ENCODE data around the gene CPA1. TPM values are rescaled to one million over a fixed set of nuclear protein-coding genes. Genes with fewer than 3 reads are reported as not detected.

CPA1 gene
- total RNA-seq, 2 experiments from 2014 or later: not detected

DNA sequence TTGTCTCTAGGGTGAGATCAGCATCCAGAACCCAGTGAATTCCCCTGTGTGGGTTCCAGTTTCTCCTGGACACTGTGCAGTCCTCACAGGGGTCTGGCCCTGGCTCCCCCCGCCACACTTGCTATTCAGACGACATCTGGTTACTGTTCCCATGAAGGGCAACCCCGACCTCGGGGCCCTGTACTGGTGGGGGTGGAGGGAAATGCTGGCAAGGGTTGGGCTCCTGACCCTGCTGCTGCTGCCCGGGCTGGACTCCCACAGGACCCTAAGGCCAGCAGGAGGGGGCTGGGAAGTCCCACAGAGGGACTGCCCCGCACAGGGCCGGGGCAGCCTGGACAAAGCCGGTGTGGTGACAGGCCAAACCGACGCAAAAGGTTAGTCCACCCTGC is 768 bp upstream of the CPA1 start:
- Histone ChIP-seq H3K9me3 (ENCODE audit: control insufficient read depth in 1 of 2, insufficient read depth in 1 of 2, low read length in 2 of 2) (peaks cover 6 to 10% of the 10 kb centered on the region in 2 experiments), H3K27me3 (ENCODE audit: control insufficient read depth in 1 of 2, insufficient read depth in 2 of 2, low read length in 2 of 2) (no peaks in the 10 kb centered on the region), H3K27ac (ENCODE audit: low read depth in 1 of 2, low read length in 2 of 2) (no peak overlapping the region), H3K4me1 (ENCODE audit: insufficient read depth, low read length) (no peaks in the 10 kb centered on the region), H3K36me3 (ENCODE audit: insufficient read depth, low read length) (no peaks in the 10 kb centered on the region), H3K4me3 (ENCODE audit: low read length) (no peak overlapping the region)
- H3K4me1 Mint-ChIP-seq (ENCODE audit: low read depth): no peaks in the 10 kb centered on the region
- ATAC-seq (ENCODE audit: poor library complexity) (no peak), DNase-seq (no peak)
- TF ChIP-seq, protein P1, sequence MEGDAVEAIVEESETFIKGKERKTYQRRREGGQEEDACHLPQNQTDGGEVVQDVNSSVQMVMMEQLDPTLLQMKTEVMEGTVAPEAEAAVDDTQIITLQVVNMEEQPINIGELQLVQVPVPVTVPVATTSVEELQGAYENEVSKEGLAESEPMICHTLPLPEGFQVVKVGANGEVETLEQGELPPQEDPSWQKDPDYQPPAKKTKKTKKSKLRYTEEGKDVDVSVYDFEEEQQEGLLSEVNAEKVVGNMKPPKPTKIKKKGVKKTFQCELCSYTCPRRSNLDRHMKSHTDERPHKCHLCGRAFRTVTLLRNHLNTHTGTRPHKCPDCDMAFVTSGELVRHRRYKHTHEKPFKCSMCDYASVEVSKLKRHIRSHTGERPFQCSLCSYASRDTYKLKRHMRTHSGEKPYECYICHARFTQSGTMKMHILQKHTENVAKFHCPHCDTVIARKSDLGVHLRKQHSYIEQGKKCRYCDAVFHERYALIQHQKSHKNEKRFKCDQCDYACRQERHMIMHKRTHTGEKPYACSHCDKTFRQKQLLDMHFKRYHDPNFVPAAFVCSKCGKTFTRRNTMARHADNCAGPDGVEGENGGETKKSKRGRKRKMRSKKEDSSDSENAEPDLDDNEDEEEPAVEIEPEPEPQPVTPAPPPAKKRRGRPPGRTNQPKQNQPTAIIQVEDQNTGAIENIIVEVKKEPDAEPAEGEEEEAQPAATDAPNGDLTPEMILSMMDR (IDR thresholded peaks at IDR 0.05): no peak
- no peak overlapping the region for H3K27ac Mint-ChIP-seq
- H3K36me3 Mint-ChIP-seq (ENCODE audit: low read depth): no peaks in the 10 kb centered on the region
- intact Hi-C loops (cut with DNase I, micrococcal nuclease): no loop called here
- POLR2A ChIA-PET: no interaction called here
- peaks cover 6% of the 10 kb centered on the region for H3K9me3 Mint-ChIP-seq
- H3K4me3 Mint-ChIP-seq: no peak overlapping the region
- H3K27me3 Mint-ChIP-seq: no peaks in the 10 kb centered on the region
- CTCF ChIA-PET: no interaction called here

GRCh38 chr7:130380861-130381455 is 664 bp downstream of the CPA1 start:
- Histone ChIP-seq H3K4me3 (ENCODE audit: low read length) (no peak overlapping the region), H3K36me3 (ENCODE audit: insufficient read depth, low read length) (no peaks in the 10 kb centered on the region), H3K27ac (ENCODE audit: low read depth in 1 of 2, low read length in 2 of 2) (no peak overlapping the region), H3K4me1 (ENCODE audit: insufficient read depth, low read length) (no peaks in the 10 kb centered on the region), H3K9me3 (ENCODE audit: control insufficient read depth in 1 of 2, insufficient read depth in 1 of 2, low read length in 2 of 2) (peaks cover 6 to 15% of the 10 kb centered on the region in 2 experiments), H3K27me3 (ENCODE audit: control insufficient read depth in 1 of 2, insufficient read depth in 2 of 2, low read length in 2 of 2) (no peaks in the 10 kb centered on the region)
- no peak overlapping the region for H3K4me3 Mint-ChIP-seq
- intact Hi-C loops (cut with DNase I, micrococcal nuclease): no loop called here
- POLR2A ChIA-PET: interaction anchor here (0.6 kb wide), 1 partner anchor 52 kb away, joined by 3 read pairs; no protein-coding TSS in a partner anchor
- H3K36me3 Mint-ChIP-seq (ENCODE audit: low read depth): no peaks in the 10 kb centered on the region
- ATAC-seq (ENCODE audit: poor library complexity): no peak
- H3K27ac Mint-ChIP-seq: no peak overlapping the region
- DNase-seq: no peak
- H3K4me1 Mint-ChIP-seq (ENCODE audit: low read depth): no peaks in the 10 kb centered on the region
- H3K9me3 Mint-ChIP-seq: peaks cover 6% of the 10 kb centered on the region
- H3K27me3 Mint-ChIP-seq: no peaks in the 10 kb centered on the region
- CTCF ChIA-PET: no interaction called here
- TF ChIP-seq, protein P1 (IDR thresholded peaks at IDR 0.05): no peak

DNA sequence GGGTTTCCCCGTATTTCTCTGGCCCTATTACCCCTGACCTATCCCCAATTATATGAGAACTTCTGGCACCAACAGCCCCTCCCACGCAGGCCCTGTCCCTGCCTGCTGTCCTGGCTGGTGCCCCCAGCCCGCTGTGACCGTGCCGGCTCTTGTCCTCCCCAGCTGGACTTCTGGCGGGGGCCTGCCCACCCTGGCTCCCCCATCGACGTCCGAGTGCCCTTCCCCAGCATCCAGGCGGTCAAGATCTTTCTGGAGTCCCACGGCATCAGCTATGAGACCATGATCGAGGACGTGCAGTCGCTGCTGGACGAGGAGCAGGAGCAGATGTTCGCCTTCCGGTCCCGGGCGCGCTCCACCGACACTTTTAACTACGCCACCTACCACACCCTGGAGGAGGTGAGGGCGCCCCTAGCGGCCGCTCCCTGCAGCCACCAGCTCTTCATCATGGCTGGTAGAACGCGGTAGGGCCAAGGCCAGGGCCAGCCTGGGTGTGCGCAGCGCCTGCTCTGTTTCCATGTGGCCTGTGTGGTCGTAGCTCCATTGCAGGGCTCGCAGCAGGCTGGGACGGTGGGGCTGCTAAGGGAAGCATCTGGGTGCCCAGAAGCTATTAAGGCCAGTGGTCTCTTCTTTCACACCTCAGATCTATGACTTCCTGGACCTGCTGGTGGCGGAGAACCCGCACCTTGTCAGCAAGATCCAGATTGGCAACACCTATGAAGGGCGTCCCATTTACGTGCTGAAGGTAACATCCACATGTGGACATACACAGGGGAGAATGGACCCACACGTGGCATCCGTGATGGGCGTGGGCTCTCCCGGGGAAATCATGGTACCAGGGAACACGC is 1.4 kb downstream of the CPA1 start:
- ChIA-PET POLR2A (interaction anchor here (0.6 kb wide), 1 partner anchor 53 kb away, joined by 3 read pairs; no protein-coding TSS in a partner anchor), CTCF (no interaction called here)
- Histone ChIP-seq H3K27ac (ENCODE audit: low read depth in 1 of 2, low read length in 2 of 2) (no peak overlapping the region), H3K9me3 (ENCODE audit: control insufficient read depth in 1 of 2, insufficient read depth in 1 of 2, low read length in 2 of 2) (peaks cover 0 to 15% of the 10 kb centered on the region in 2 experiments), H3K4me3 (ENCODE audit: low read length) (no peak overlapping the region), H3K27me3 (ENCODE audit: control insufficient read depth in 1 of 2, insufficient read depth in 2 of 2, low read length in 2 of 2) (no peaks in the 10 kb centered on the region), H3K4me1 (ENCODE audit: insufficient read depth, low read length) (no peaks in the 10 kb centered on the region), H3K36me3 (ENCODE audit: insufficient read depth, low read length) (no peaks in the 10 kb centered on the region)
- no peaks in the 10 kb centered on the region for H3K4me1 Mint-ChIP-seq (ENCODE audit: low read depth)
- TF ChIP-seq, protein P1 (IDR thresholded peaks at IDR 0.05): no peak
- DNase-seq: no peak
- no peak overlapping the region for H3K27ac Mint-ChIP-seq
- H3K4me3 Mint-ChIP-seq: no peak overlapping the region
- H3K27me3 Mint-ChIP-seq: no peaks in the 10 kb centered on the region
- intact Hi-C loops (cut with DNase I, micrococcal nuclease): no loop called here
- no peaks in the 10 kb centered on the region for H3K36me3 Mint-ChIP-seq (ENCODE audit: low read depth)
- no peak for ATAC-seq (ENCODE audit: poor library complexity)
- peaks cover under 1% of the 10 kb centered on the region for H3K9me3 Mint-ChIP-seq
